HG03457 (cell line): Measurements from ENCODE around the gene RPS8.
"Not testable (repeated sequence)": the region's sequence is repeated elsewhere in the genome, so short reads cannot be mapped to it uniquely, and the experiment has no call there.

Source experiments
- ATAC-seq: cut with Tn5 transposase; IDR thresholded peaks from one replicate; pipeline ENCODE4 v1.9.1; 2021; ENCODE audit warnings: moderate number of reproducible peaks; ENCODE audit not compliant: unreplicated experiment

RPS8 gene

DNA sequence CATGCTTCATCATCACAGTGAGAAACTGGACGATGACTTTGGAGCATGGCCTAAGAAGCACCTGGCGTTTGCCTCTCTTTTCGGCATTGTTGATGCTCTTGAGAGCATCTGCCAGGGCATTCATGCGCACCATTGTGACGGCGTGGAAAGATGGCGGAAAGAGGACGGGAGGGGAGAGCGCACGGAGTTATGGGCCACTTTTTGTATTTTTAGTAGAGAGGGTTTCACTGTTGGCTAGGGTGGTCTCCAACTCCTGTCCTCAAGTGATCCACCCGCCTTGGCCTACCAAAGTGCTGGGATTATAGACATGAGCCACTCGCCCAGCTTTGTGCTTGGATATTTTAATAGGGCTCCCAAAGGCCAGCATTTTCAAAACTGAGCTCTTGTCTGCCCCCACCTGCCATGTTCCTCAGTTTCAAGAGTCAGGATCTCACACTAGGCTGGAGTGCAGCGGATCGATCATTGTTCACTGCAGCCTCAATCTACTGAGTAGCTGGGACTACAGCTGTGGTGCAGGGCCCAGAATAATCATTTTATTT is 5.3 kb downstream of the RPS8 start:
- no peak for ATAC-seq

DNA sequence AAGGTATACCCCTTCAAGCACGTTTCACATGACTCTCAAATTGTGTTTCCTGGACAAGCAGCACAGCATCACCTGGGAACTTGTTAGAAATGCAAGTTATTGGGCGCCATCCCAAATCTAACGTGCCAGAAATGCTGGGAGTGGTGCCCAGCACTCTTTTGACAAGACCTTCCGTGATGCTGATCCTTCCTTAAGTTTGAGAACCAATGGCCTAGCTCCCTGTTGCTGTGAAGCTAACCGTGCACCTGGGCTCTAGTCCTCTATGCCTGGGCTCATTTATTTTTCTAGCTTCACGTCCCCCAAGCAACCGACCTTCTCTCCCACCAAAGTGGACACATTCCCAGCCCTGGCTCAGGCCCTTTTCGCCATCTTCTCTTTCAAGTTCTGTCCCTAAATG is 8.4 kb downstream of the RPS8 start:
- ATAC-seq = no peak

DNA sequence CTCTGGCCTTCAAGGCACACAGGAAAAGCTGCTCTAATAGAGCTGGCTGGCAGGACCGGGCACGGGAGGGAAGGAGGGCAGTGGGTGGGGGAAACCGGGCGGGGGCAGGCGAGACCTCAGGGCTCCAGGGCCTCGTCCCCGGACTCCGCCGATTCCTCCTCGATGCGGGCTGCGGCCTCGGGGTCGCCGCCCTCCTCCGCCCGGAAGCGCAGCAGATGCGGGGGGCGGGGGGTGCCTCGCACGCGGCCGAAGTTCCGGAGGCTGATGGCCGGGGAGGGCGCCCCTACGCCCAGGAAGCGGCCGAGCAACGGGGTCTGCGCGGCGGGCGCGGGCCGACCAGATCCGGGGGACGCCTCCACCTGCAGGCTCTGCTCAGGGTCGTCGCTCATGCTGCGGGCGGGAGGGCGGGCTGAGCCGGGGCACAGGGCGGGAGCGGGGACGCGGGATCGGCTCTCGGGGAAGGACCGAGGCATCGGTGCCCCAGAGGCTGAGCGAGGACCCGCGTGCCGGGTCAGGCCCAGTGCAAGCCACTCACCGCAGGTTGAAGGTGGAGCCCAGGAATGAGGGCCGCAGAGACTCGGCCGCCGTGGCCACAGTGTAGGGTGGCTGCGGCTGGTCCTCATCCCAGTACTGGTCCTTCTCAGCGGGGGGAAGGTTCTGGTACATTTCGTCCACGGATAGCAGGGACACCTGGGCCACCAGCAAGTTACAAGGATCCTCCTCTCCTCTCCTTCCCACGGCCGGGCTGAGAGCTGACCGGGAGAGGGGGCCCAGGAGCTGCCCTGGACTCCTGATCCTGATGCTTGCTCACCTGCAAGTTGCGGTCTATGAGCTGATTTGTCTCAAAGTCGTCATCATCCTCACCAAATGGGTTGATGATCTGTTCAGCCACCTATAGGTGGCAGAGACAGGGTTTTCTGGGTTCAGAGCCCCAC is 9.0 kb downstream of the RPS8 start:
- no peak for ATAC-seq

DNA sequence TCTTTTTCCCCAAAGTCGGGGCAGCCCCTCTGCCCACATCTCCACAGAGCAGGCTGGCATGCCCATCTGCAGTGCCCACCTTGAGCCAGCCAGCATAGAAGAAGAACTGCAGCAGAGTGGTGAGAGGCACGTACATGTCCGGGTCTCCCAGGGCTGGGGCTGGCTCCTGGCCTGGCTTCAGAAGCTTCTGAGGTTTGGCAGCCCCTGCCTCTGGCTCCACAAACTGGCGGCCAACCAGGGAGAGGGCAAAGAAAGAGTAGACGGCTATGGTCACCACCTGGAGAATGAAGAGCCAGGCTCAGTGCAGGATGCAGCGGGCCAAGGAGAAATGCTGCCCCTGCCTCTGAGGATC is 9.7 kb downstream of the RPS8 start:
- no peak for ATAC-seq

DNA sequence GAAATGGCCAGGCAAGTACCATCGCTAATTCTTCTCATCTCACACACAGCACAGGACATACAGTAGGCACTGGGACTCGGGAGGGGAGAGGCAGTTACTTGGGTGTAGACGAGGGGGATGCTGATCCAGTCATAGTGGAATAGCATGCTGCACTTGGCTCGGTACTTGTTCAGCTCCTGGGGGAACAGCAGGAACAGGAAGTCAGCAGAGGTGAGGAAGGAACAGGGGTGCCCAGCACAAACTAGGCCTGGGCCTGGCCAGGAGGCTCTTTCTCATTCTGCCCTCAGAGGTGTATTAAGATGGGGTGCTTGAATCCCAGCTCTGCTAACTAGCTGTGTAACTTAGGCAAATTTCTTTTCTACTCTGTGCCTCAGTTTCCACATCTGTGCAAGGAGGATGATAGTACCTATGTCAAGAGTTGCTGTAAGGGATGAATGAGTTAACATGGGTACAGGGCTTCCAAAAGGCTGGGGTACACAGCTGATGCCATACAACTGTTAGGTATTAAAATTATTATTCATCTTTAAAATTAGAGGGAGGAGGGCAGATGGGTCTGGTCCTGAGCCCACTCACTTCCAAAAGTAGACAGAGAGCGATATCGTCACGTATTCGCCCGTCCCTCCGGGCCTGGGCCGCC is 10.3 kb downstream of the RPS8 start:
- no peak for ATAC-seq

DNA sequence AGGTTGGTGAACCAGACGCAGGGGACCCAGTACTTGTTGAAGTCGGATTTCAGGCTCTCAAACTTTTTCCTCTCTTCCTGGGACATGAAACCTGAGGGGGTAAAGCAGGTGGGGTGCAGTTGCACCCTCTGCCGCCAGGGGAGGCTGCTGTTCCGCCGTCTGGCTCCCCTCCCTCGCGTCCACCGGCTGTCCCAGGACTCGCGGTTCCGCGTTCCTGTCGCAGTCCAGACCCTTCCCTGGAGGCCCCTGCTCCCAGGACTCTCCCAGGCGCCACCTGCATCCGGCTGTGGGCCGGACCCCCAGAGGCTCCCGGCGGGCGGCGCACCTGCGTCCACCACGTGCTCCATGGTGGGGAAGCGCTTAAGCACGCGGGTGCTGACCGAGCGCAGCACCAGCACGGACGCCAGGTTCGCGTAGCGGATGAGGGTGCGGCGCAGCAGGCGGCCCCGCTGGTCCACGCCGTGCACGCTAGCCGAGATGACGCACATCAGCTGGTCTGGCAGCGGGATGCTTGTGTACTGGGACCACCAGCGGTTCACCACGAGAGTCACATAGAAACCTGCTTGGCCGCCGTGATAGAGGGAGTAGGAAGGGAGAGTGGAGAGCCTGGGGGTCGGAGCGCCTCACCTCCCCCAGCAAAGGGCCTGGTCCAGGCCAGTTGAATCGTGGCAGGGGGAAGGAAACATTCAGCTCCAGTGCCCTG is 10.9 kb downstream of the RPS8 start:
- no peak for ATAC-seq

DNA sequence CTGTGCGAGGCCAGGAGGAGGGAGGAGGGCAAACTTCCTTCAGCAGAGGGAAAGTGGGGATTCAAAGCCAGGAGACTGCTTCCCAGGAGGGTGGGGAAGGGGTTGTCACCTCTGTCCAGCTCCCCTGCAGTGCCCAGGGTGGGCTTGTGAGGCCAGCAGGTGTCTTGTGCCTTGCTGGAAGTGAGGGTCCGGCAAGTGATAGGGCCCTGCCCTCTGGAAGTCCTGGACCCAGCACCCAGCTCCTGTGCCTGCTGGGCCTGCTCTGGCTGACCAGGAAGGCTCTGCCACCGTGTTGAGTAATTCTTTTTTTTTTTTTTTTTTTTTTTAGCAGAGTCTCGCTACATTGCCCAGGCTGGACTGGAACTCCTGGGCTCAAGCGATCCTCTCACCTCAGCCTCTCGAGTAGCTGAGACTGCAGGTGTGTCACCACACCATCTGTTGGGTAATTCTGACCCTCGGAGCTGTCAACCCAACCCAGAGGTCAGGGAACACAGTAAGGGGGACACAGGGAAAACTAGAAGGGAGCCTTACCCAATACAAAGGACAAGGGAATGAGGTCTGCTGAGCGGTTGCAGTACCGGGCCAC is 11.6 kb downstream of the RPS8 start:
- ATAC-seq = no peak

DNA sequence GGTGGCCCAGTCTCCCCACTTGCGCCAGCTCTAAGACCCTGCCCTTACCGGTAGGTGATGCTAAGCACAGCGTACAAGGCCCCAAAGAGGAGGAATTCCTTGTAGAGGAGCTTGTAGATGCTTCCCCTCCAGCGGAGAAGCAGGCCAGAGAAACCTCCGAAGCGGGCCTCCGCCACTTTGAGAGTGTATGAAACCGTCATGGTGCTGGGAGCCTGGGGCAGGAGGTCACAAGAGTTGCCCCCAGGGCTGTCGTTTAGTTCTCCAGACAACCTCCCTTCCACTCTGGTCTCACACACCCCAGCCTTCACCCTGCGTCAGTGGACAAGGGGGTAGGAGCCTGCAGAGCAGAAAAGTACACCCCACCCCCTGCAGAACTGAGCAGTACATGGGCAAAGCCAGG is 12.2 kb downstream of the RPS8 start:
- no peak for ATAC-seq

DNA sequence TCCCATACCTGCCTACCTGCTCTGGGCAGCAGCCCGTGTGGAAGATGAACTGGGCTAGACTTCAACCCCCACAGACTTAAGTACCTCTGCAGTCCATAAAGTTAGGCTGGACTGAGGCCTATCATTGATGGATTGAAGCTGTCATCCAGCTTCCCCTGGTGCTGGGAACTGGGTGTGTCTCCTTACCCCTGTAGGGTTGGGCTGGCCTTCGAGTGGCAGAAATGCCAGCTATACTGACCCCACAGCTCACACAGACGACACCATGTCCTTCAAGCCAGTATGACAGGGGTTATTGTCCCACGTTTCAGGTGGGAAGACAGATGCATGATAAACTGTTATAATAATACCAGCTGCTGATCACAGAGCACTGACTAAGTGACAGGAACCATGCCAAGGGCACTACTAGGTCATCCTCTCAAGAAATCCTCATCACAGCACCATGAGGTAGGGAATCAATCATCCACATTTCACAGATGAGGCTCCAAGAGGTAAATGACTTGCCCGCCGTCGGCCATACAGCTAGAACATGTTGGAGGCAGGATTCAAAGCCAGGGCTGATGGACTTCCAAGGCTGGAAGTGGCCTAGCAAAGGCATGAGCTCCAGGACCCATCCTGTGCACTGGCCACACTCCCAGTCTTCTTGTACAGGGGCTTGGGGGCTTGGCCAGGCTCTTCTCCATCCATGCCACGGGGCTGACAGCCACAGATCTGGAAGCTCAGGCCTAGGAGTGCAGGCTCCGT is 12.9 kb downstream of the RPS8 start, which contains the start of gene BEST4:
BEST4 (minus strand) TSS at position 51 of the 741 bp plus-strand sequence. CDS start 465 bp downstream, outside the sequence.
- ATAC-seq = no peak

DNA sequence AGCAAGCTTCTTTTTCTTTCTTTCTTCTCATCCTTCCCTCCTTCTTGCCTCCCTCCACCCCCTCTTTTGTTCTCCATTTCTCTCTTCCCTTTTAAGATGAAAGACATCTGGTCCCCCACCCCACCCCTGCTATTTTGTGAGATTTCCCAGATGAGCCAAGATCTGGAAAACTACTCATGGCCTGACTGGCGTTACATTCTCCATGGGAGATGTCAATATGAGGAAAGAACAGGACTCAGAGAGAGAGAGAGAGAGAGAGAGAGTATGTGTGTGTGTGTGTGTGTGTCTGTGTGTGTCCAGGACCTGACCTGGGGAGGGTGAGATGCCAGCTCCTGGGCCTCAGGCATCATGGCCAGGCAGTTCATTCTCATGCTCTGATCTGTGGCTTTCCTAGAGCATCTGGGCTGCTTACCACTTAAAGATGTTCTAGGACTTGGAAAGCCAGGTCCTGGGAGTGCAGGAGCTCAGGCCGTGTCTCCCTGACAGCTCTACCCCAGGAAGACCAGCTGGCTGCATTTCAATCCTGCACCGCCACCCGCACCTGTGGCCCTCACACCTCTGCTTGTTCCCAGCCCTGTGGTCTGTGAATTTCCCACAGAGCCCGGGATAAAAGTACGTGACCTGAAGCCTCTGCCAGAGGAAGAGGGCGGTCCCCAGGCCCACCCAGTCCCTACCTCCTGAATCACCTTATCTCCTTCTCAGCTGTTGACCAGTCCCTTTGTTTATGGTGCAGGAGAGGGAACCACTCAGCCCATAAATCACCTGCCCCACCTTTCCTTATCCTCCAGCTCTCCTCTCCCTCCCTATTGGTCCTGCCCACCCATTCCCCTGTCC is 15.8 kb downstream of the RPS8 start:
- no peak for ATAC-seq

DNA sequence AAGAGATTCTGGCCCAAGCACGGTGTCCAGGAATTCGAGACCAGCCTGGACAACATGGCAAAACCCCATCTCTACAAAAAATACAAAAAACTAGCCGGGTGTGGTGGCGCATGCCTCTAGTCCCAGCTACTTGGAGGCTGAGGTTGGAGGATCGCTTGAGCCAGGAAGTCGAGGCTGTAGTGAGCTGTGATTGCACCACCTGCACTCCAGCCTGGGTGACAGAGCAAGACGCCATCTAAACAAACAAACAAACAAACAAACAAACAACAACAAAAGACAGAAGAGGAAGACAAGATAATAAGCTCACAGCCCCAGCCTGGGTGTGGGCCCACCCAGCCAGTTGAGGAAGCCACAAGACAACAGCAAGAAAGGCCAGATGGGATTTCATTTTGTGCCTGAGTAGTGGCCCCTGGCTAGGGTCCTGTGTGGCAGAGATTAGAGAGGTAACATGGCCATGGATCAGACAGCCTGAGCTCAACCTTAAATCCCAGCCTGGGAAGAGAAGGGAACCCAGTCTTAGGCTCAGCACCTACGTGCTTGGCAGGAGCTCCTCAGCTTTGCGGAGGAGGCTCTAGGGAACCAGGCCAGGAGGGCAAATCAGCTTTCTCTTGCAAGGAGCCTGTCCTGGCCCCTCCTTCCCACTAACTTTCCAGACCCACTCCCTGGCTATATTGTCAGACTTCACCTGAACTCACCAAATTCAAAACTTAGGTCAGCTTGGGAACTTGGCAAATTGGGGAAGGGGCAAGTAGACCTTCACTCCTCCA is 17.6 kb downstream of the RPS8 start:
- no peak for ATAC-seq

DNA sequence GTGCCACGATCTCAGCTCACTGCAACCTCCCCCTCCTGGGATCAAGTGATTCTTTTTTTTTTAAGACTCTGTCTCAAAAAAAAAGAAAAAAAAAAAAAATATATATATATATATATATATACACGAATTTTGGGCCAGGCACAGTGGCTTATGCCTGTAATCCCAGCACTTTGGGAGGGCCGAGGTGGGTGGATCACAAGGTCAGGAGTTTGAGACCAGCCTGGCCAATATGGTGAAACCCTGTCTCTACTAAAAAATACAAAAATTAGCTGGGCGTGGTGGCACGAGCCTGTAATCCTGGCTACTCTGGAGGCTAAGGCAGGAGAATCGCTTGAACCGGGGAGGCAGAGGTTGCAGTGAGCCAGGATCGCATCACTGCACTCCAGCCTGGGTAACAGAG is 22.5 kb downstream of the RPS8 start:
- ATAC-seq = not testable (repeated sequence)

DNA sequence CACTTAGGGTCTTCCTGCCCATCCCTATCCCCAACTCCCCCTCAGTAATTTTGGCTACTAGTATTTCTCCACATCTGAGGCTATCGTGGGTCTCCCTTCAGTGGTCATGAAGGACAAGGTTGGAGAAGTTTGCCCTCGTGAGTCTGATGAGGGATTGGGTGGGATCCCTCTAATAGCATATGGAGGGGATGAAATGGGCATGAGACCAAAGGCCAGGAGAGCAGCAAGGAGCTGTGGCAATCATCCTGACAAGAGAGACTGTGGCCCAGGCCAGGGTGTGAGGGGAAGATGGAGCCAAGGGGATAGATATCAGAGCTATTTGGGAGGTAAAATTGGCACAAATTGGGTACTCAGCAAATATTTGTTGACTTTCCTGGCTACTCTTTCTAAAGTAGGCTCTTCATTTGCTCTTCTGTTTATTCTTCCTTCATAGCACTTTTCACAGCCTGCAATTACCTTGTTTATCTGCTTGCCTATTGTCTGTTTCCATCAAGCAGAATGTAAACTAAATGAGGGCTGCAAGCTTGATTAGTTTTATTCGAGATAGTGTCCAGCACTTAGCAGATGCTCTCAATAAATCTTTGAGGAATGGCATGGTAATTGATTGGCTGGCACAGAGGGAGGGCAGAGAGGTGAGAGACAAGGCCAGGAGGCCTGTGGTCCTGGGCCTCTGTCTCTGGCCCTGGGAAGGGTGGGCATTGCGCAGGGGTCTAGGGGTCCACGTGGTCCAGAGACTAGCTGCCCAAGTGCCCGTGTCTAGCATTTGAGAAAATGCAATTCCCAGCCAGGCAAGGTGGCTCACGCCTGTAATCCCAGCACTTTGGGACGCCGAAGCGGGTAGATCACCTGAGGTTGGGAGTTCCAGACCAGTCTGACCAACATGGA is 23.4 kb downstream of the RPS8 start:
- no peak for ATAC-seq

DNA sequence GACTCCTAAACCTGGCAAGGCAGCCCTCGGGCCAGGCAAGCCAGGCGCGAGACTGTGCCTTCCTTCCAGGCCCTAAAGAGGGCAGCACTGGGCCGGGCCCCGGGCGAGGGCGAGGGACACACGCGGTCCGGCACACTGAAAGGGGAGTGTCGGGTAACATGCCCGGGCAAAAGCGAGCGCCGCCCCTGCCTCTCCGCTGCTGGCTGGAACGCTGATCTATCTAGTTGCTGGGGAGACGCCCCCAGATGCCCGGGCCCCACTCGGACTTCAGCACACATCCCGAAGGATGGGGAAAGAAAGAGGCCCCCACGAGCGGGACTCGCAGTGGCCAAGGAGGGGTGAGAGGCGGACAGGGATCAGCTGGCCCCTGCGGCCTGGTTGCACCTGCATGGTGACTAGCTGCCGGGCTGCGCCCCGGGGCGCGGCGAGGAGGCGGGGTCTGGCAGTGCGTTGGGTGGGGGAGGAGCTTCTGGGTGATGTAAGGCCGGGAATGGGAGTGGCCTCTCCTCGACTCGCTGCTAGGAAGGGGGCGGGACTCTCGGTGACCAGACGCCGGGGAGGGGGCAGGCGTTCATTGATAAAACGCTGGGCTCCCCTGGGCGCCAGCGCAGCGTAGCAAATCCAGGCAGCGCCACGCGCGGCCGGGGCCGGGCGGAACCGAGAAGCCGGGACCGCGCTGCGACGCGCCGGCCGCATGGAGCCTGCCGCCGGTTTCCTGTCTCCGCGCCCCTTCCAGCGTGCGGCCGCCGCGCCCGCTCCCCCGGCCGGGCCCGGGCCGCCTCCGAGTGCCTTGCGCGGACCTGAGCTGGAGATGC is 24.6 kb downstream of the RPS8 start, which contains the start of gene PLK3:
PLK3 (plus strand) TSS at position 608 of the 815 bp plus-strand sequence; CDS start at position 695, 87 bp downstream.
- ATAC-seq = peak; percentile 64

DNA sequence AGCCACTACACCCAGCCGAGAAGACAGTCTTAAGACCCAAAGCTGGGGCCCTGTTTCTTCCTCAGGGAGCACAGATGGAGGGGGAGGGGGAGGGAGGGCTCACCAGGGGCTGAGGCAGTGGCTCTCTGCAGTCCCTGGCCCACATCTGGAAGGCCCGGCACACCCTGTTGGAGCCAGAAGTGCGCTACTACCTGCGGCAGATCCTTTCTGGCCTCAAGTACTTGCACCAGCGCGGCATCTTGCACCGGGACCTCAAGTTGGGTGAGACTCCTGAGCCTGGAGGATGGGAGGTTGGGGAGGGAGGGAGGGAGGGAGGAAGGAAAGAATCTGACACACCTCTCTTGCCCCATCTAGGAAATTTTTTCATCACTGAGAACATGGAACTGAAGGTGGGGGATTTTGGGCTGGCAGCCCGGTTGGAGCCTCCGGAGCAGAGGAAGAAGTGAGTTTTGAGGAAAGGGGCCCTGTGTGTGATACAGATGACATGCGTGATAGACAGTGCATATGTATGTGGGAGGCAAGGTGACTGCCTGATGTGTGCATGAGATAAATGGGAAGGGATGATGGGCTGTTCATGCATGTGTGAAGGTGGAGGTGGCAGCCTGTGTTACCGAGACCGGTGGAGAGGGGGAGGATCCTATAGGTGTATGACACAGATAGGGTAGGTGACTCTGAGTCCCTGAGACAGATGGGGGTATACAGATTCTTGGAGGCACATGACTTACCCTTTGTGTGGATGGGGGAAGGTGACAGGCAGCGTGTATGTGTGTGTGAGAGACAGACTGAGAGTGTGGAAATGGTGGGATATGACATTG is 26.4 kb downstream of the RPS8 start:
- no peak for ATAC-seq
